IPS-18a (cell line): ENCODE results near the gene GADD45B.
"Not testable (repeated sequence)": the region's sequence is repeated elsewhere in the genome, so short reads cannot be mapped to it uniquely, and the experiment has no call there.

Experiments used
- H3K27ac ChIP-seq: one replicate; pipeline ENCODE4 v1.5.1; 2013; ENCODE audit warnings: low read length
- H3K27me3 ChIP-seq: one replicate; pipeline ENCODE4 v1.6.1; 2013; ENCODE audit warnings: mild to moderate bottlenecking, low read length; ENCODE audit not compliant: control insufficient read depth, insufficient read depth
- H3K36me3 ChIP-seq: one replicate; pipeline ENCODE4 v1.6.1; 2013; ENCODE audit warnings: low read depth, low read length; ENCODE audit not compliant: control insufficient read depth
- H3K4me1 ChIP-seq: one replicate; pipeline ENCODE4 v1.6.1; 2013; ENCODE audit warnings: low read depth, low read length; ENCODE audit not compliant: control insufficient read depth
- H3K4me3 ChIP-seq: one replicate; pipeline ENCODE4 v1.5.1; 2013; ENCODE audit warnings: low read length
- H3K9ac ChIP-seq: one replicate; pipeline ENCODE4 v1.6.1; 2013; ENCODE audit warnings: mild to moderate bottlenecking, low read length, moderate library complexity
- H3K9me3 ChIP-seq: one replicate; pipeline ENCODE4 v1.6.1; 2013; ENCODE audit warnings: low read depth, low read length; ENCODE audit not compliant: control insufficient read depth

GADD45B gene

DNA sequence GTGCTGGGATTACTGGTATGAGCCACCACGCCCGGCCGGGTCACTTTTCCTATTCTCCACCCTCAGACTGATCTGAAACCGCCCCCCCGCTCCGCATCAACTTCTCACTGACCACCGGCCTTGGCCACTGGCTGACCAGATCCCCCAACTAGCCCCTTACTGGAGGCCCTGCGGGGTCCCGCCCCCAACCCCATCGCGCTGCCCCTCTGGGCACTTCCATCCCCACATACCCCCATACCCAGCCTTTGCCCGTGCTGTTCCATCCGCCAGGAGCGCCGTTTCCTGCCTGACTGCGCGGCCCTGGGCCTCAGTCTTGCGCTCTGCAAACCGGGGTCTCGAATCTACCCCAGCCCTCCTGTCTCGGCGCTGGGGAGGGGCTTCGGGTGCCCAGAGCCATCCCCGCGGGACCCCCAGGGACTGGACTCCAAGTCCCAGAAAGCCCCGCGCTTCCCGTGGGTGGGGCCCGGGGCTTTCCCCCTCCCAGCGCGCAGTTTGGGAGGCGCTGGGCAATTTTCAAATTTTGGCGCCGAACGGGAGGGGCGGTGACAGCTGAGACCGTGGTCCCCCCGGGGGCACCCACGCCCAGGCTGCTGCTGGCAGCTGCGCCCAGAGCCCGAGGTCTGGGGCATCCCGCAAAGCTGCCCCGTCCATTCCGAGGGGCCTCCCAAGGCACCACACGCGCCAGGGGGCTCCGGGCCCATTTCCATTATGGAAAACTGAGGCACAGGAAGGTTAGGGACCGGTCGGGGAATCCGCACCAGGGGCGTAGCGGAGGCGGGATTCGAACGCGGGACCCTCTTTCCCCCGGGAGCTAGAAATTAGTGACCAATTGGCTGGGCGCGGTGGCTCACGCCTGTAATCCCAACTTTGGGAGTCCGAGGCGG is 13.9 kb upstream of the GADD45B start:
- Histone ChIP-seq H3K9ac (peak overlapping the region; percentile 60), H3K4me3 (peak overlapping the region; percentile 70), H3K36me3 (no peaks in the 10 kb centered on the region), H3K27ac (no peak overlapping the region), H3K27me3 (no peaks in the 10 kb centered on the region), H3K4me1 (no peaks in the 10 kb centered on the region), H3K9me3 (no peaks in the 10 kb centered on the region)

DNA sequence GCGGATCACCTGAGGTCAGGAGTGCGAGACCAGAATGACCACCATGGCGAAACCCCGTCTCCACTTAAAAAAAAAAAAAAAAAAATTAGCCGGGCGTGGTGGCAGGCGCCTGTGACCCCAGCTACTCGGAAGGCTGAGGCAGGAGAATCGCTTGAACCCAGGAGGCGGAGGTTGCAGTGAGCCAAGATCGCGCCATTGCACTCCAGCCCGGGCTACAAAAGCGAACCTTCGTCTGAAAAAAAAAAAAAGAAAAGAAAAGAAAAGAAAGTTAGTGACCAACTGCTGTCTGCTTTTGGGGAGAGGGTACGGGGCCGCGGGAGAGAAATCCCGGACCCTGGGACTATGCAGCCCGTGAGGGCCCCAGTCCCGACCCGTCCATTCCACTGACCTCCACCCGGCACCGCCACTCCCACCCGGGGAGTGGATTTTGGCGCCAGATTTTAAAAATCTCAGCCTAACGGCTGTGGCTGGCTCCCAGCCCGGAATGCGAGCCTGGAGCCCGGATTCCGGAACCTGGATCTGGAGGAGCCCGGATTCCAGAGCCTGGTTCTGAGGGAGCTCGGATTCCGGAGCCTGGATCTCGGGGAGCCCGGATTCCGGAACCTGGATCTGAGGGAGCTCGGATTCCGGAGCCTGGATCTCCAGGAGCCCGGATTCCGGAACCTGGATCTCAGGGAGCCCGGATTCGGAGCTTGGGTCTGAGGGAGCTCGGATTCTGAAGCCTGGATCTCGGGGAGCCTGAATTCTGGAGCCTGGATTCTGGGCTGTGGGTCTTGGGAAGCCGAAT is 13.1 kb upstream of the GADD45B start:
- H3K9ac ChIP-seq: peak overlapping the region; percentile 60
- H3K36me3 ChIP-seq: no peaks in the 10 kb centered on the region
- H3K27me3 ChIP-seq: no peaks in the 10 kb centered on the region
- peak overlapping the region; percentile 70 for H3K4me3 ChIP-seq
- H3K9me3 ChIP-seq: no peaks in the 10 kb centered on the region
- H3K27ac ChIP-seq: peak overlapping the region; percentile 9
- H3K4me1 ChIP-seq: no peaks in the 10 kb centered on the region

DNA sequence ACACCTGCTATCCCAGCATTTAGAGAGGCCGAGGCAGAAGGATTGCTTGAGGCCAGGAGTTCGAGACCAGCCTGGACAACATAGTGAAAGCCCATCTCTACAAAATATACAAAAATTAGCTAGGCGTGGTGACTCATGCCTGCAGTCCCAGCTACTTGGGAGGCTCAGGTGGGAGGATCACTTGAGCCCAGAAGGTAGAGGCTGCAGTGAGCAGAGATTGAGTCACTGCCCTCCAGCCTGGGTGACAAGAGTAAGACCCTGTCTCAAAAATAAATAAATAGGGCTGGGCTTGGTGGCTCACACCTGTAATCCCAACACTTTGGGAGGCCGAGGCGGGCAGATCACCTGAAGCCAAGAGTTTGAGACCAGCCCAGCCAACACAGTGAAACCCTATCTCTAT is 12.2 kb upstream of the GADD45B start:
- H3K36me3 ChIP-seq, H3K4me1 ChIP-seq, H3K9me3 ChIP-seq, H3K27me3 ChIP-seq, H3K9ac ChIP-seq, H3K4me3 ChIP-seq, H3K27ac ChIP-seq: not testable (repeated sequence)

DNA sequence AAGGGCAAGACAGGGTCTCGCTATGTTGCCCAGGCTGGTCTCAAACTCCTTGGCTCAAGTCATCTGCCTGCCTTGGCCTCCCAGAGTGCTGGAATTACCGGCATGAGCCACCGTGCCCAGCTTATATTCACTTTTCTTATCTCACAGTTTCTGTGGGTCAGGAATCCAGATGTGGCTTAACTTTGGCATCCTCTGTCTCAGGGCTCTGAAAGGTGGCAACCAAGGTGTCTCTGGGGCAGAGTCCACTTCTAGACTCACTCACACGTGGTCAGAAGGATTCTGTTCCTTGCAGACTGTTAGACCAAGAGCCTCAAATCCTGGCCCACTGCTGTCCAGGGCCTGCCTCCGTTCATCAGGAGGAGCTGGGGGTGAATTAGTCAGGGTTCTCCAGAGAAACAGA is 11.5 kb upstream of the GADD45B start:
- Histone ChIP-seq H3K9ac (no peak overlapping the region), H3K27me3 (no peaks in the 10 kb centered on the region), H3K4me3 (no peak overlapping the region), H3K9me3 (no peaks in the 10 kb centered on the region), H3K27ac (no peak overlapping the region), H3K4me1 (no peaks in the 10 kb centered on the region), H3K36me3 (no peaks in the 10 kb centered on the region)

DNA sequence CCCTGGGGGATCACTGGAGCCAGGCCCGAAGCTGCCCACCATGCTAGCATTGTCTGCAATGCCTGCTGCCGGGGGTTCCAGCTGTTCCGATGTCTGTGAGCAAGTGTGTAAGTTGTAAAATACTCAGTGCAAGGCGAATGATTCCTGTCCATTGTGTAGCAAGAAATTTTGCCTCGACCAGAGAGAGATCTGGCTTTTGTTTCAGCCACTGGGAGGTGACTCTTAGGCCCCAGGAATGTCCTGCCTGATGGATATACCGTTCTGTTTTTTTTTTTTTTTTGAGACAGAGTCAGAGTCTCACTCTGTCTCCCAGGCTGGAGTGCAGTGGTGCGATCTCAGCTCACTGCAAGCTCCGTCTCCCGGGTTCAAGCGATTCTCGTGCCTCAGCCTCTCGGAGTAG is 7.3 kb upstream of the GADD45B start:
- no peak overlapping the region for H3K9ac ChIP-seq
- no peaks in the 10 kb centered on the region for H3K9me3 ChIP-seq
- H3K4me3 ChIP-seq: no peak overlapping the region
- H3K27me3 ChIP-seq: no peaks in the 10 kb centered on the region
- no peaks in the 10 kb centered on the region for H3K4me1 ChIP-seq
- H3K27ac ChIP-seq: no peak overlapping the region
- no peaks in the 10 kb centered on the region for H3K36me3 ChIP-seq

DNA sequence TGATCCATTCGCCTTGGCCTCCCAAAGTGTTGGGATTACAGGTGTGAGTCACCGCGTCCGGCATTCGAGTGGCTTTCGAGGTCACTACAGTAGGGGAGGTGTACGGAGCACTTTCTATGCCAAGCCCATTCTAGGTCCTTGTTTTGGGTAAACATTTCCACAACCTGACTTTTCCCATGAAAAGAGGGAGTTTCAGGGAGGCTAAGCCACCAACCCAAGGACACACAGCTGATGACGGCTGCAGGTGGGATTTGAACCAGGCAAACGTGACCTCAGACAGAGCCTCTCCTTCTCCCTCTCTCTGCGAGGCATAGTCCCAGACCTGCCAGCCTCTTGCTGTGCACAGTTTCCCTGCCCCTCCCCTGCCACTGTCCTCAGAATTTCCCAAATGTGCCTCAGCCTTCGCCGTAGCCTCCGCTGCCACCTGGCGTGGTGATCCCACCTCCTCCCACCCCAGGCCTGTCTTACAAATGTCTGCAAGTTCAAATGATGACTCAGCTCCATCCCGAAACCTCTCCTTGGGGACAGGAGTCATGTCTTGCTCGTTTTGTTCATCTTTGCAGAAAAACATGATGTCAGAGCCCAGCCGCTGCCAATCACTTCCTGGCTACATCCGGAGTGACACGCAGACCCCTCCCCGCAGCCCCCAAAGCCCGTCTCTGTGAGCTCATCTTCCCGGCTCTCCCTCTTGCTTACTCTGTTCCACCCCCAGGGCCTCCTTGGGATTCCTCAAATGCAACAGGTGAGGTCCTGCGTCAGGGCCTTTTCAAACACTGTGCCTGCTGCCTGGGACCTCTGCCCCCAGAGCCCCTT is 6.6 kb upstream of the GADD45B start:
- Histone ChIP-seq H3K4me3 (no peak overlapping the region), H3K9me3 (no peaks in the 10 kb centered on the region), H3K27me3 (no peaks in the 10 kb centered on the region), H3K9ac (no peak overlapping the region), H3K4me1 (no peaks in the 10 kb centered on the region), H3K36me3 (no peaks in the 10 kb centered on the region), H3K27ac (no peak overlapping the region)

DNA sequence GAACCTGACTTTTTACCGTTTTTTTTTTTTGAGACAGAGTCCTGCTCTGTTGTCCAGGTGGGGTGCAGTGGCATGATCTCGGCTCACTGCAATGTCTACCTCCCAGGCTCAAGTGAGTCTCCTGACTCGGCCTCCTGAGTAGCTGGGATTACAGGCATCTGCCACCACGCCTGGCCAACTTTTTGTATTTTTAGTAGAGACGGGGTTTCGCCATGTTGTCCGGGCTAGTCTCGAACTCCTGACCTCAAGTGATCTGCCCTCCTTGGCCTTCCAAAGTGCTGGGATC is 6.1 kb upstream of the GADD45B start:
- not testable (repeated sequence) for H3K27ac ChIP-seq, H3K4me3 ChIP-seq, H3K4me1 ChIP-seq, H3K27me3 ChIP-seq, H3K9me3 ChIP-seq, H3K9ac ChIP-seq, H3K36me3 ChIP-seq

DNA sequence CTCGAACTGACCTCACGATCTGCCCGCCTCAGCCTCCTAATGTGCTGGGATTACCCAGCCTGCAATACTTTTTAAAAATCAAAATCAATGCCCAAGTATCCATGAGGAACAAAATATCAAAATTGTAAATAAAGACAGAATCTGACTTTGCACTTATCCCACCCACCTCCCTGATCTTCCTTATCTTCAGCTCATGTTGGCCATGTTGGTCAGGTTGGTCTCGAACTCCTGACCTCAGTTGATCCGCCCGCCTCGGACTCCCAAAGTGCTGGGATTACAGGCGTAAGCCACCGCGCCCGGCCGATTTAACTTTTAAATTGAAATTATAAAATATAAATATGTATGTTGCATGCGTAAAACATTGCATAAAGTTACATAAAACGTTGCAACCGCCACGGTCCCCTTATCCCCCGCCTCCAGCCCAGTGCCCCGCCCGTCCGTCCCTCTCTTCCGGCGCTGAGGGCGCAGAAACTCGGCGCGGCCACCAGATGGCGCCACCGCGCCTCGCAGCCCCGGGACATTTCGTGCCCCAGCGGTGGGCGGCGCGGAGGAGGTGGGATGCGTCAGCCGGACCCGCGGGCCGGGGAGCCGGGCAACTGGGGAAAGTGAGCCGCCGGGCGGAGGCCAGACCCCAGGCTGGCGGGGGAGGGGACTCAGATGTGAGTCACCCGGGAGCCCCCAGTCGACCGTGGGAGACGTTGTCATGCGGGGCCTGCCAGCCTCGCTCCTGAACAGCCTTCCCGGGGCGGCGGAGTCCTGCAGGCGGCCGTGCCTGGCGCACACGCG is 1.5 kb upstream of the GADD45B start:
- Histone ChIP-seq H3K9ac (no peak overlapping the region), H3K4me1 (peaks cover 9% of the 10 kb centered on the region), H3K27me3 (peaks cover 44% of the 10 kb centered on the region), H3K4me3 (no peak overlapping the region), H3K36me3 (no peaks in the 10 kb centered on the region), H3K9me3 (no peaks in the 10 kb centered on the region), H3K27ac (no peak overlapping the region)

DNA sequence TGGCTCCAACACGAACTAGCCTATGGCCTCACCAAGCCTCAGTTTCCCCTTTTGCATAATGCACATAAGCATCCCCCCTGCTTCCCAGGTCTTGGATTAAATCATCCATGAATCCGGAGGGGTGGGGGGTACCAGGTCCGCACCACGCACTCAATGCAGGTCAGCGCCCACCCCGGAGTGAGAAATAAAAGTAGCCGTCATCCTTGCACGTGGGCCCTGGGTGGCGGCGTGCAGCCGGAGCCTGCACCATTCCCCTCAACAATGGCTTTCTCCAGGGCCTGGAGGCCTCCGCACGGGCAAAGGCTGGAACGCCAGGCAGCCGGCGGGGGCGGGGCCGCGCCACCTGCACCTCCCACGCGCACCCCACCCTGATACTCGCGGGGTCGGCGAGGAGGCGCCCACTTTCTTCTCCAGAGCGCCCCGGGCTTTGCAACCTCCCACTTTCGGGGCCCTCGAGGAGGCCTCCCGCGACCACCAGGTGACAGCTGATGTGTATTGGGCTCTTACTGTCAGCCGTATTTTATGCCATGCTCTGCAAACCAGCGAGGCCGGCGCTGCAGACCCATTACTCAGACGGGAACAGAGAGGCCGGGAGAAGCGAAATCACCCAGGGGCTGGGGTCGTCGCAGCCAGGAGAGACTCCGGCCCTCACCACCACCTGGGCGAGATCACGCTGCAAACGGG is 767 bp upstream of the GADD45B start:
- H3K27ac ChIP-seq: no peak overlapping the region
- peaks cover 14% of the 10 kb centered on the region for H3K4me1 ChIP-seq
- peaks cover 51% of the 10 kb centered on the region for H3K27me3 ChIP-seq
- H3K4me3 ChIP-seq: peak overlapping the region; percentile 78
- no peaks in the 10 kb centered on the region for H3K36me3 ChIP-seq
- H3K9ac ChIP-seq: no peak overlapping the region
- no peaks in the 10 kb centered on the region for H3K9me3 ChIP-seq

DNA sequence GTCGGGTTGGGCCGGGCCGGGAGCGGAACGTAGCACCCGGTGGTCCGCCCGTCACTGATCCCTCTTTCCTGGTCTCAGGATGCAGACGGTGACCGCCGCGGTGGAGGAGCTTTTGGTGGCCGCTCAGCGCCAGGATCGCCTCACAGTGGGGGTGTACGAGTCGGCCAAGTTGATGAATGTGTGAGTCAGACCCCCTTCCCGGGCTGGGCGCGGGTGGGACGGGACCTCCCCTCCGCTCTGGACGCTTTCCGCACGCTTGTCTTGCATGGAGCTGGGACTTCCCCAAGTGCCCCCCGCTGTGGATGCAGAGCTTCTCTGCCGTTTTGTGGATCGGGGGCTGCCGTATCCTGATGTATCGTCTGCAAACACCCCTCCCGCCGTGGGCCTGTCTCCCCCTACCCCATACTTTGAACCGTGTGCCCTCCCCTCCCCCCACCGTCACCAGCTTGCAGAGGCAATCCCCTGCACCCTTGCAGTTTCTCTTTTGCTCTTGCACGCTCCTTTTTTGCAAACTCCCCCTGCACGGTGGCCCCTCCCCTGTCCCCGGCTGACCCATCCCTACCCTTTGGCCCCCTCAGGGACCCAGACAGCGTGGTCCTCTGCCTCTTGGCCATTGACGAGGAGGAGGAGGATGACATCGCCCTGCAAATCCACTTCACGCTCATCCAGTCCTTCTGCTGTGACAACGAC is 669 bp downstream of the GADD45B start:
- H3K9me3 ChIP-seq: no peaks in the 10 kb centered on the region
- H3K9ac ChIP-seq: peak overlapping the region; percentile 24
- no peak overlapping the region for H3K27ac ChIP-seq
- no peaks in the 10 kb centered on the region for H3K36me3 ChIP-seq
- H3K4me1 ChIP-seq: peaks cover 14% of the 10 kb centered on the region
- H3K4me3 ChIP-seq: peak overlapping the region; percentile 78
- H3K27me3 ChIP-seq: peaks cover 55% of the 10 kb centered on the region
